Measurements from ENCODE around the gene PCDH12.
"Not testable (repeated sequence)": the region's sequence is repeated elsewhere in the genome, so short reads cannot be mapped to it uniquely, and the experiment has no call there.

The PCDH12 gene

GRCh38 chr5:141935538-141935937 lies 22.5 kb downstream of the PCDH12 start:
- no peak for DNase-seq

GRCh38 chr5:141934099-141934844 lies 23.7 kb downstream of the PCDH12 start:
- DNase-seq, result no peak

GRCh38 chr5:141933151-141933550 lies 24.9 kb downstream of the PCDH12 start:
- DNase-seq, result no peak

GRCh38 chr5:141931694-141932093 lies 26.3 kb downstream of the PCDH12 start:
- no peak for DNase-seq

GRCh38 chr5:141929398-141930058 lies 28.5 kb downstream of the PCDH12 start:
- DNase-seq, result no peak

GRCh38 chr5:141928051-141928450 lies 30.0 kb downstream of the PCDH12 start:
- DNase-seq, result no peak

GRCh38 chr5:141926434-141926833 lies 31.6 kb downstream of the PCDH12 start:
- no peak for DNase-seq

- DNase-seq, result peak; percentile 74
These were observed 34.3 kb downstream of the PCDH12 start, which contains the start of gene DELE1 for GRCh38 chr5:141923448-141924313. Gene DELE1, plus strand, starts transcription at chr5:141923871. Its CDS starts 71 bp downstream, at chr5:141923942.

- not testable (repeated sequence) for DNase-seq
These were observed 35.1 kb downstream of the PCDH12 start for GRCh38 chr5:141922827-141923447.

- DNase-seq, result no peak
These were observed 37.2 kb downstream of the PCDH12 start for GRCh38 chr5:141920771-141921170.

GRCh38 chr5:141919218-141920119 lies 38.5 kb downstream of the PCDH12 start:
- no peak for DNase-seq

- no peak for DNase-seq
These were observed 40.2 kb downstream of the PCDH12 start for GRCh38 chr5:141917760-141918159.

GRCh38 chr5:141916522-141916921 lies 41.5 kb downstream of the PCDH12 start:
- DNase-seq, result no peak

GRCh38 chr5:141915881-141916336 lies 42.1 kb downstream of the PCDH12 start:
- no peak for DNase-seq

GRCh38 chr5:141914797-141915196 lies 43.2 kb downstream of the PCDH12 start:
- DNase-seq, result no peak

- DNase-seq, result no peak
These were observed 43.7 kb downstream of the PCDH12 start for GRCh38 chr5:141914199-141914743.

- no peak for DNase-seq
These were observed 44.3 kb downstream of the PCDH12 start for GRCh38 chr5:141913560-141914198.

GRCh38 chr5:141910271-141910673 lies 47.7 kb downstream of the PCDH12 start:
- no peak for DNase-seq

GRCh38 chr5:141909212-141909611 lies 48.8 kb downstream of the PCDH12 start:
- DNase-seq, result no peak

- DNase-seq, result no peak
These were observed 49.2 kb downstream of the PCDH12 start for GRCh38 chr5:141908796-141909195.

GRCh38 chr5:141906972-141907371 lies 51.0 kb downstream of the PCDH12 start:
- no peak for DNase-seq

All from NCI-H1694 (cell line).